HFF-Myc (cell line): Measurements from ENCODE around the gene KBTBD2.
A peak's percentile ranks its signal among the peaks of the same experiment; 100 is the strongest.
"Not testable (repeated sequence)": the region's sequence is repeated elsewhere in the genome, so short reads cannot be mapped to it uniquely, and the experiment has no call there.

ENCODE experiments used
- DNase-seq: peaks from one replicate; pipeline ENCODE4 v3.0.0-alpha.2; 2011; ENCODE audit warnings: low read depth; ENCODE audit errors: extremely low read depth
- H3K4me3 ChIP-seq: replicated peaks from 2 replicates; pipeline ENCODE4 v1.5.1; 2011; ENCODE audit warnings: low read depth, mild to moderate bottlenecking, control low read depth, low read length
- CTCF ChIP-seq: IDR thresholded peaks from 2 replicates; pipeline ENCODE4 v1.5.1; 2012; ENCODE audit warnings: mild to moderate bottlenecking, low read depth, low read length, control low read depth; ENCODE audit errors: missing control alignments

The KBTBD2 gene

DNA sequence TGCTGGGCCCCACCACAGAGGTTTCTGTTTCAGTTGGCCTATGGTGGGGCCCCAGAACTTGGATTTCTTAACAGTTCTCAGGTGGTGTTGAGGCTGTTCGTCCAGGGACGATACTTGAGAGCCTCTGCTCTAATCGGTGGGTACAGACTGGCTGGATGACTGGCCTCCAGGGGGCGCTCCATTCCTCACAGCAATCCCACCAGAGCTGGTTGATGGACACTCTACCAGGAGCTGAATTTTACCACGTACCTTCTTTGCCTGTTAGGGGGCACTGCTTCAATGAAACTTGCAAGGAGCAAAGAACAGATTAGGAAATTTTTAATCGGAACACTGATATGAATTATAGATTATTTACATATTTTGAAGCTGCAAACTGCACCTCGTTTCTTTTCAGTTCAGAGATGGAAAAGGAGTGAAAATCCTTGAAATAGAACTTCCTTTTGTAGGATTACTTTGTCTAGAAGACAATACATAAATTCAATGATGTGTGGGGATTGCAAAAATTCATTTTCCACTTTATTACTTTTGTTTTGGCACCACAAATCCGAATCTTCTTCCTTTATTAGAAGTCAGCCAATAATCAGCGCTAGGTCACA lies 44.8 kb downstream of the KBTBD2 start:
- no peak overlapping the region for H3K4me3 ChIP-seq
- TF ChIP-seq CTCF = peak; percentile 86
- peak; percentile 48 for DNase-seq

DNA sequence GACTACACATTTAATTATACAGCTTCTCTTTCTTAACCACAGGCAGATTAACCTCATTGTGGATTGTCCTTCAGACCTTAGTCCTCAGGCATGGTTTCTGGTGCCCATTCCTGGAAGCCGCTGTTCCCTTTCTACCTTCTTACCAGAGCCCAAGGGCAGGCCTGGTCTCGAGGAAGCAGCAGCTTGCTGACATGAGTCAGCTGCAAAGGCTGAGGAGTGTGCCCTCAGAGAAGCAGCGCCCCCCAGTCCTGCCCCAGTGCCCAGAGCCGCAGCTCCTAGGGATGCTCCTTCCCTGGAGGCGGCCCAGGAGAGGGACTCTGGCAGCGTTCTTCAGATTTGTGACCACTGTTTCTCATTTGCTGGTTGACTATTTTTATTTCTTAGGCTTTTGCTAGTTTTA lies 46.8 kb downstream of the KBTBD2 start:
- H3K4me3 ChIP-seq, DNase-seq: not testable (repeated sequence)

- H3K4me3 ChIP-seq, DNase-seq: not testable (repeated sequence)
These were observed 47.8 kb downstream of the KBTBD2 start for GRCh38 chr7:32843763-32844162.

DNA sequence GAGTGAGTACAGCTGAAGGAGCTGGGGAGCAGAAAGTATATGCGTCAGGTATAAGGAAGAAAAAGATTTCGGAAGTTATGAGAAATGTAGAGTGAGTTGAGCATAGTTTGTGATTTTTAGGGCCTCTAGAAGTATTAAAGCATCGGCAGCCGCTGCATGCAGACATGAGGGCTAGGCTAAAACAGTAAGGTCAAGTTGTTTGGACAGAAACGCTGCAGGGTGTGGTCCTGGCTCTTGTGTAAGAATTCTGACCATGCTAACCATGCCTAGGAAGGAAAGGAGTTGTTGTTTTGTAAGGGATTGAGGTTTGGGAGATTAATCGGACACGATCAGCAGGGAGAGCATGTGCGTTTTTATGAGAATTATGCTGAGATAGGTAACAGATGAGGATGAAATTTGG lies 51.7 kb downstream of the KBTBD2 start:
- not testable (repeated sequence) for H3K4me3 ChIP-seq, DNase-seq

GRCh38 chr7:32828996-32829752 lies 62.4 kb downstream of the KBTBD2 start:
- not testable (repeated sequence) for H3K4me3 ChIP-seq, DNase-seq
